ENCODE data around the gene MEI1. TPM values are rescaled to one million over a fixed set of nuclear protein-coding genes. Genes with fewer than 3 reads are reported as not detected.
"Not testable (repeated sequence)": the region's sequence is repeated elsewhere in the genome, so short reads cannot be mapped to it uniquely, and the experiment has no call there.

MEI1 gene
- total RNA-seq, 4 donors from 2014 or later, result under 0.01 to 1.8 (median 0.44) TPM; not detected in 1

GRCh38 chr22:41661713-41662112, 37.6 kb upstream of the MEI1 start:
- no peak for DNase-seq (ENCODE audit: low spot score in 2 of 2)
- peaks cover 0 to 5% (median 0%) of the 10 kb centered on the region in 4 donors for H3K4me1 ChIP-seq
- 94 to 95% methylated on average over 2 of the region's 2 CpGs for WGBS, 2 donors
- no peaks in the 10 kb centered on the region for H3K27me3 ChIP-seq
- no peak overlapping the region for H3K4me3 ChIP-seq
- TF ChIP-seq EP300 (IDR thresholded peaks at IDR 0.05), result no peak
- H3K27ac ChIP-seq, result no peak overlapping the region
- H3K36me3 ChIP-seq, result peaks cover 8 to 86% (median 34%) of the 10 kb centered on the region in 3 donors
- no peaks in the 10 kb centered on the region for H3K9me3 ChIP-seq

- Histone ChIP-seq H3K4me1 (peaks cover 0 to 13% (median 0%) of the 10 kb centered on the region in 4 donors), H3K36me3 (peaks cover 3 to 67% (median 22%) of the 10 kb centered on the region in 3 donors)
- H3K27ac ChIP-seq; H3K27me3 ChIP-seq; H3K9me3 ChIP-seq; DNase-seq (ENCODE audit: low spot score in 2 of 2); H3K4me3 ChIP-seq: not testable (repeated sequence)
- 76 to 78% methylated on average over 9 of the region's 9 CpGs for WGBS, 2 donors
These were observed 35.7 kb upstream of the MEI1 start for GRCh38 chr22:41663594-41663993.

GRCh38 chr22:41664490-41664889, 34.8 kb upstream of the MEI1 start:
- Histone ChIP-seq H3K4me3 (no peak overlapping the region), H3K9me3 (no peaks in the 10 kb centered on the region), H3K4me1 (peaks cover 0 to 13% (median 0%) of the 10 kb centered on the region in 4 donors), H3K27me3 (no peaks in the 10 kb centered on the region), H3K36me3 (peaks cover 3 to 58% (median 20%) of the 10 kb centered on the region in 3 donors), H3K27ac (no peak overlapping the region)
- no peak for DNase-seq (ENCODE audit: low spot score in 2 of 2)
- TF ChIP-seq CTCF (IDR thresholded peaks at IDR 0.05), result no peak
- TF ChIP-seq EP300 (IDR thresholded peaks at IDR 0.05), result no peak
- TF ChIP-seq POLR2A (IDR thresholded peaks at IDR 0.05), result no peak

GRCh38 chr22:41664951-41665350, 34.4 kb upstream of the MEI1 start:
- no peaks in the 10 kb centered on the region for H3K9me3 ChIP-seq
- H3K4me3 ChIP-seq, result no peak overlapping the region
- DNase-seq (ENCODE audit: low spot score in 2 of 2), result no peak
- H3K27me3 ChIP-seq, result no peaks in the 10 kb centered on the region
- H3K27ac ChIP-seq, result no peak overlapping the region
- peaks cover 3 to 53% (median 20%) of the 10 kb centered on the region in 3 donors for H3K36me3 ChIP-seq
- TF ChIP-seq EP300 (IDR thresholded peaks at IDR 0.05) (no peak), POLR2A (IDR thresholded peaks at IDR 0.05) (no peak), CTCF (IDR thresholded peaks at IDR 0.05) (no peak)
- WGBS, 2 donors, result 82 to 86% methylated on average over 3 of the region's 3 CpGs
- H3K4me1 ChIP-seq, result peaks cover 0 to 13% (median 0%) of the 10 kb centered on the region in 4 donors

- no peaks in the 10 kb centered on the region for H3K9me3 ChIP-seq
- DNase-seq (ENCODE audit: low spot score in 2 of 2), result no peak
- no peak overlapping the region for H3K27ac ChIP-seq
- peaks cover 0 to 13% (median 0%) of the 10 kb centered on the region in 4 donors for H3K4me1 ChIP-seq
- TF ChIP-seq POLR2A (IDR thresholded peaks at IDR 0.05) (no peak), EP300 (IDR thresholded peaks at IDR 0.05) (no peak), CTCF (IDR thresholded peaks at IDR 0.05) (no peak)
- WGBS, 2 donors, result 90% methylated on average over 21 of the region's 21 CpGs
- no peak overlapping the region for H3K4me3 ChIP-seq
- no peaks in the 10 kb centered on the region for H3K27me3 ChIP-seq
- peaks cover 0 to 35% (median 2%) of the 10 kb centered on the region in 3 donors for H3K36me3 ChIP-seq
These were observed 30.1 kb upstream of the MEI1 start for GRCh38 chr22:41668971-41669911.

GRCh38 chr22:41672096-41672495, 27.2 kb upstream of the MEI1 start:
- H3K4me3 ChIP-seq; DNase-seq (ENCODE audit: low spot score in 2 of 2); H3K4me1 ChIP-seq; H3K9me3 ChIP-seq; H3K27me3 ChIP-seq; H3K27ac ChIP-seq: not testable (repeated sequence)
- H3K36me3 ChIP-seq, result peaks cover 0 to 43% (median 6%) of the 10 kb centered on the region in 3 donors
- WGBS, 2 donors, result 90 to 94% methylated on average over 10 of the region's 10 CpGs
